GM12878 (cell line): ENCODE data around the gene GLUL. TPM values are rescaled to one million over a fixed set of nuclear protein-coding genes. Genes with fewer than 3 reads are reported as not detected.

Source experiments
- ATAC-seq: fragments of 200-7000 bp; cut with Tn5 transposase; 3 replicates; pipeline ENCODE4 v1.9.1; 2020; ENCODE audit warnings: mild to moderate bottlenecking, moderate library complexity
- BruUV-seq: library from RNA; stranded (reverse); fragments of 400-500 nt; replicated peaks from 2 replicates; lab custom pipeline; 2021; lab: Mats Ljungman, UMichigan
- CTCF ChIA-PET: fragments of 300-600 bp; sonication (Branson Sonifier 250); formaldehyde crosslinking; extraction: SDS; loops from one replicate; lab custom pipeline; 2021; ENCODE audit warnings: inconsistent platforms; lab: Yijun Ruan, JAX
- POLR2A ChIA-PET: fragments of 350-600 bp; formaldehyde crosslinking; extraction: SDS; loops from one replicate; lab custom pipeline; 2021; ENCODE audit warnings: inconsistent platforms; lab: Charles Lee
- RAD21 ChIA-PET: fragments of 300-600 bp; sonication (Branson Sonifier 250); formaldehyde crosslinking; loops from one replicate; lab custom pipeline; 2023; ENCODE audit warnings: antibody characterized with exemption; ENCODE audit not compliant: unreplicated experiment; lab: Charles Lee
- SMC1A ChIA-PET: fragments of 300-600 bp; sonication (Branson Sonifier 250); formaldehyde crosslinking; loops from one replicate; lab custom pipeline; 2023; ENCODE audit not compliant: unreplicated experiment, uncharacterized antibody; lab: Charles Lee
- DNase-seq: peaks from one replicate; pipeline ENCODE4 v3.0.0-alpha.2; 2011; ENCODE audit warnings: low read depth, low spot score
- FAIRE-seq: peaks from 3 replicates; lab custom pipeline; 2011; peaks lifted over from hg19 to GRCh38; lab: Jason Lieb, UNC
- H2AFZ ChIP-seq: 2 replicates; pipeline ENCODE4 v1.6.0; 2011; ENCODE audit warnings: low read depth, low read length, control low read depth; ENCODE audit not compliant: control insufficient read depth
- H3K27ac ChIP-seq: 2 replicates; pipeline ENCODE4 v1.5.1; 2011; ENCODE audit warnings: control low read depth; ENCODE audit not compliant: control insufficient read depth, insufficient read depth
- H3K27me3 ChIP-seq, 2 experiments: replicated peaks in 1 of 2; 2 replicates each; pipeline versions ENCODE4 v1.6.0 to v1.6.1; 2011; ENCODE audit warnings: low read length in 1 of 2; ENCODE audit not compliant: control insufficient read depth in 2 of 2, insufficient read depth in 2 of 2
- H3K36me3 ChIP-seq, 2 experiments: 2 replicates each; pipeline ENCODE4 v1.5.1; 2011; ENCODE audit warnings: low read length in 1 of 2; ENCODE audit not compliant: control insufficient read depth in 2 of 2, insufficient read depth in 2 of 2
- H3K4me1 ChIP-seq: 2 replicates; pipeline ENCODE4 v1.6.1; 2011; ENCODE audit warnings: mild to moderate bottlenecking, low read length, moderate library complexity, mixed read lengths; ENCODE audit not compliant: control insufficient read depth, insufficient read depth
- H3K4me2 ChIP-seq: 2 replicates; pipeline ENCODE4 v1.6.0; 2011; ENCODE audit warnings: control low read depth; ENCODE audit not compliant: control insufficient read depth, insufficient read depth
- H3K4me3 ChIP-seq: fragments of 200-600 bp; sonication (generic); 2 replicates; pipeline ENCODE4 v1.5.1; 2016
- H3K79me2 ChIP-seq: 2 replicates; pipeline ENCODE4 v1.6.0; 2011; ENCODE audit warnings: low read length; ENCODE audit not compliant: control insufficient read depth, insufficient read depth
- H3K9ac ChIP-seq: 2 replicates; pipeline ENCODE4 v1.8.0; 2011; ENCODE audit warnings: low read length, control low read depth, mixed read lengths; ENCODE audit not compliant: control insufficient read depth, insufficient read depth
- H3K9me3 ChIP-seq: replicated peaks from 3 replicates; pipeline ENCODE4 v1.5.1; 2011; ENCODE audit warnings: mild to moderate bottlenecking, low read length; ENCODE audit not compliant: control insufficient read depth, insufficient read depth
- H4K20me1 ChIP-seq: 2 replicates; pipeline ENCODE4 v1.6.0; 2011; ENCODE audit not compliant: control insufficient read depth, insufficient read depth
- BCL11A ChIP-seq: IDR thresholded peaks from 2 replicates; pipeline ENCODE4 v1.6.1; 2011; ENCODE audit warnings: low read depth, low read length
- CBFB ChIP-seq: IDR thresholded peaks from 2 replicates; pipeline ENCODE4 v1.6.1; 2016; ENCODE audit warnings: antibody characterized with exemption, low read depth
- CREB1 ChIP-seq: IDR thresholded peaks from 2 replicates; pipeline ENCODE4 v1.6.1; 2012; ENCODE audit warnings: low read depth, mild to moderate bottlenecking, inconsistent platforms
- EGR1 ChIP-seq, 2 experiments: IDR thresholded peaks; 1 replicate in 1 of 2; 2 replicates in 1 of 2; pipeline ENCODE4 v1.6.1; 2011 to 2012; ENCODE audit warnings: low read depth in 2 of 2, low read length in 2 of 2, borderline replicate concordance in 1 of 2, mild to moderate bottlenecking in 1 of 2, moderate library complexity in 1 of 2
- IRF4 ChIP-seq: IDR thresholded peaks from 2 replicates; pipeline ENCODE4 v1.6.1; 2011; ENCODE audit warnings: low read depth, low read length
- MLLT1 ChIP-seq: fragments of 450-650 bp; IDR thresholded peaks from 2 replicates; pipeline ENCODE4 v1.6.1; 2016; ENCODE audit warnings: mild to moderate bottlenecking
- NFYA ChIP-seq: IDR thresholded peaks from 2 replicates; pipeline ENCODE4 v1.6.1; 2011; ENCODE audit warnings: low read depth, mild to moderate bottlenecking, low read length, improper control_type of control experiment, borderline replicate concordance
- NKRF ChIP-seq: fragments of 450-650 bp; conservative IDR thresholded peaks from 2 replicates; pipeline ENCODE4 v1.6.1; 2017; ENCODE audit warnings: mild to moderate bottlenecking, moderate library complexity
- POLR2AphosphoS5 ChIP-seq: IDR thresholded peaks from 2 replicates; pipeline ENCODE4 v1.6.1; 2011; ENCODE audit warnings: mild to moderate bottlenecking, low read length, inconsistent platforms
- SMARCA5 ChIP-seq: fragments of 450-650 bp; IDR thresholded peaks from 2 replicates; pipeline ENCODE4 v1.6.1; 2017; ENCODE audit warnings: mild to moderate bottlenecking
- STAT1 ChIP-seq: fragments of 450-650 bp; conservative IDR thresholded peaks from 2 replicates; pipeline ENCODE4 v1.6.1; 2014; ENCODE audit warnings: antibody characterized with exemption, mild to moderate bottlenecking
- TBL1XR1 ChIP-seq: IDR thresholded peaks from 2 replicates; pipeline ENCODE4 v1.6.1; 2012; ENCODE audit warnings: low read depth, low read length, improper control_type of control experiment
- USF1 ChIP-seq: IDR thresholded peaks from 2 replicates; pipeline ENCODE4 v1.6.1; 2011; ENCODE audit warnings: borderline replicate concordance, low read depth, mild to moderate bottlenecking, moderate library complexity, mixed read lengths, low read length; ENCODE audit not compliant: insufficient read depth; ENCODE audit errors: extremely low read length
- WGBS: methylation state at CpG from one replicate; pipeline ENCODE4 v1.1.6; 2016; ENCODE audit warnings: low lambda C conversion rate; ENCODE audit not compliant: insufficient replicate concordance, insufficient coverage; ENCODE audit errors: missing lambda C conversion rate; 5-methylcytosine and 5-hydroxymethylcytosine counted together
- in situ Hi-C: fragments of 300-500 bp; cut with MboI; formaldehyde crosslinking; loops from 9 replicates; pipeline ENCODE4 v1.14.3; 2018; ENCODE audit warnings: mixed read lengths
- intact Hi-C: fragments of 100-400 bp; cut with micrococcal nuclease; formaldehyde crosslinking; loops from one replicate; pipeline ENCODE4 v1.14.2; 2022; ENCODE audit not compliant: unreplicated experiment
- polyA plus RNA-seq, 11 experiments: library from polyadenylated mRNA; depleted of rRNA in 4 of 11; unstranded in 6 of 11; stranded (reverse) in 5 of 11; fragments of >200 nt; fragmentation: Nextera tagmentation in 4 of 11; fragmentation: Illumina TruSeq in 1 of 11; extraction: Ambion mirVana in 4 of 11; extraction: Trizol in 1 of 11; gene quantifications; 1 replicate in 1 of 11; 2 replicates in 10 of 11; pipeline versions ENCODE4 v1.2.1 to v1.2.3, GENCODE V29; 2011 to 2016; ENCODE audit warnings: inconsistent platforms in 2 of 11, missing spikeins in 2 of 11, low read depth in 1 of 11
- total RNA-seq, 4 experiments: library from RNA; depleted of rRNA in 3 of 4; stranded (reverse); fragments of >200 nt in 3 of 4; fragmentation: Illumina TruSeq in 1 of 4; extraction: Trizol in 1 of 4; gene quantifications; 2 replicates each; pipeline versions ENCODE4 v1.2.1 to v1.2.3, GENCODE V29; 2013 to 2021

The GLUL gene
- total and polyA plus RNA-seq, 10 of the 15 experiments (the other 5 are each of a cell fraction or from before 2014, with no cell fraction given), result 2.3 to 392 (median 164) TPM

GRCh38 chr1:182347019-182347418 lies 44.6 kb downstream of the GLUL start (continued):
- no peak for TF ChIP-seq USF1
- TF ChIP-seq EGR1 (IDR thresholded peaks at IDR 0.05; ENCODE audit: borderline replicate concordance in 1 of 2, low read depth in 2 of 2, low read length in 2 of 2), result no peak
- no peak for TF ChIP-seq CREB1
- no peak for TF ChIP-seq MLLT1
- no peak for TF ChIP-seq NFYA
- TF ChIP-seq SMARCA5, result no peak
- no peak for TF ChIP-seq CBFB
- TF ChIP-seq STAT1, result no peak
- TF ChIP-seq IRF4, result no peak

GRCh38 chr1:182340233-182341058 lies 51.1 kb downstream of the GLUL start:
- Histone ChIP-seq H3K4me1 (no peaks in the 10 kb centered on the region), H3K9me3 (no peaks in the 10 kb centered on the region), H3K79me2 (no peaks in the 10 kb centered on the region), H3K4me3 (no peak overlapping the region), H3K27me3 (peaks cover 0 to 1% of the 10 kb centered on the region in 2 experiments), H3K9ac (no peak overlapping the region), H3K4me2 (no peak overlapping the region), H3K36me3 (no peaks in the 10 kb centered on the region), H4K20me1 (no peaks in the 10 kb centered on the region), H2AFZ (no peak overlapping the region), H3K27ac (no peak overlapping the region)
- ChIA-PET SMC1A (interaction anchor here (1.1 kb wide), 1 partner anchor 50 kb away, joined by 3 read pairs; no protein-coding TSS in a partner anchor), RAD21 (no interaction called here), CTCF (no interaction called here), POLR2A (no interaction called here)
- BruUV-seq, result no TSS peak
- 39% methylated on average over 10 of the region's 10 CpGs for WGBS
- ATAC-seq, result no peak
- in situ Hi-C loops (no loop called here), intact Hi-C loops (no loop called here)
- no peak for DNase-seq
- FAIRE-seq, result no peak
- TF ChIP-seq POLR2AphosphoS5, result no peak
- TF ChIP-seq MLLT1, result no peak
- no peak for TF ChIP-seq NKRF
- TF ChIP-seq TBL1XR1, result no peak
- no peak for TF ChIP-seq BCL11A
